ENCODE measurements around the gene CIT. TPM values are rescaled to one million over a fixed set of nuclear protein-coding genes. Genes with fewer than 3 reads are reported as not detected.

The CIT gene
- total and polyA plus RNA-seq, 9 of the 15 experiments (the other 6 are each of a cell fraction or from before 2014, with no cell fraction given): 1.1 to 46.7 (median 21.3) TPM

DNA sequence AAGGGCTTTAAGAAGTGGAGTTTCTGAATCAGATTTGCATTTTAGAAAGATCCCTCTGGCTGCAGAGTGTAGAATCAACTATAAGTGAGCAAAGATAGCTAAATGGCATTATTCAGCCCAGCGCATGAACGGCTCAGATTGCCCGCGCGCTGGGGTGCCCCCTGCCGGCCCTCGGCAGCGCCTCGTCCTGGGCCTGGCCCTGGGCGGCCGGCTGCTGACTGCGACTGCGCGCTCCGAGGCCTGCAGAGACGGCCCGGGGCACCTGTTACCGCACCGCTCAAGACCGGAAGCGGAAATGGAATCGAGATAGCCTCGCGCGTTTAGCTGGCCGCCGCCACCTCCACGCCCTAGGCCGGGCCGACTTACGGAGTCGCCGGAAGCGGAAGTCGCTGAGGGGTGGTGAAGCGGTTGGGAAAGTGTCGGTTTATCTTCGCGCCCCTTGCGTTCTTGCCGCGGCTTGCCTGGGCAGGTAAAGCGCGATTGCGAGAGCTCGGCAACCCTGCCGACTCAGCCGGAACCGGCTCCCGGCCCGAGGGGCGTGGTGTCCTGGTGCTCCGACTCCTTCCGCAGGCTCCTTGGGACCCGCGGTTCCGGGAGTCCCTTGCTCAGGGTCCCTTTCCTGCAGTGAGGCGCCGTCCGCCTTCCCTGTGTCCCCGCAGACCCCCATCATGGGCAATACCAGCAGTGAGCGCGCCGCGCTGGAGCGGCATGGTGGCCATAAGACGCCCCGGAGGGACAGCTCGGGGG is 209.4 kb downstream of the CIT start, which contains the start of gene PRKAB1 (continued):
- TF ChIP-seq, protein P1, sequence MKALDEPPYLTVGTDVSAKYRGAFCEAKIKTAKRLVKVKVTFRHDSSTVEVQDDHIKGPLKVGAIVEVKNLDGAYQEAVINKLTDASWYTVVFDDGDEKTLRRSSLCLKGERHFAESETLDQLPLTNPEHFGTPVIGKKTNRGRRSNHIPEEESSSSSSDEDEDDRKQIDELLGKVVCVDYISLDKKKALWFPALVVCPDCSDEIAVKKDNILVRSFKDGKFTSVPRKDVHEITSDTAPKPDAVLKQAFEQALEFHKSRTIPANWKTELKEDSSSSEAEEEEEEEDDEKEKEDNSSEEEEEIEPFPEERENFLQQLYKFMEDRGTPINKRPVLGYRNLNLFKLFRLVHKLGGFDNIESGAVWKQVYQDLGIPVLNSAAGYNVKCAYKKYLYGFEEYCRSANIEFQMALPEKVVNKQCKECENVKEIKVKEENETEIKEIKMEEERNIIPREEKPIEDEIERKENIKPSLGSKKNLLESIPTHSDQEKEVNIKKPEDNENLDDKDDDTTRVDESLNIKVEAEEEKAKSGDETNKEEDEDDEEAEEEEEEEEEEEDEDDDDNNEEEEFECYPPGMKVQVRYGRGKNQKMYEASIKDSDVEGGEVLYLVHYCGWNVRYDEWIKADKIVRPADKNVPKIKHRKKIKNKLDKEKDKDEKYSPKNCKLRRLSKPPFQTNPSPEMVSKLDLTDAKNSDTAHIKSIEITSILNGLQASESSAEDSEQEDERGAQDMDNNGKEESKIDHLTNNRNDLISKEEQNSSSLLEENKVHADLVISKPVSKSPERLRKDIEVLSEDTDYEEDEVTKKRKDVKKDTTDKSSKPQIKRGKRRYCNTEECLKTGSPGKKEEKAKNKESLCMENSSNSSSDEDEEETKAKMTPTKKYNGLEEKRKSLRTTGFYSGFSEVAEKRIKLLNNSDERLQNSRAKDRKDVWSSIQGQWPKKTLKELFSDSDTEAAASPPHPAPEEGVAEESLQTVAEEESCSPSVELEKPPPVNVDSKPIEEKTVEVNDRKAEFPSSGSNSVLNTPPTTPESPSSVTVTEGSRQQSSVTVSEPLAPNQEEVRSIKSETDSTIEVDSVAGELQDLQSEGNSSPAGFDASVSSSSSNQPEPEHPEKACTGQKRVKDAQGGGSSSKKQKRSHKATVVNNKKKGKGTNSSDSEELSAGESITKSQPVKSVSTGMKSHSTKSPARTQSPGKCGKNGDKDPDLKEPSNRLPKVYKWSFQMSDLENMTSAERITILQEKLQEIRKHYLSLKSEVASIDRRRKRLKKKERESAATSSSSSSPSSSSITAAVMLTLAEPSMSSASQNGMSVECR (CRISPR knock-in tag; IDR thresholded peaks at IDR 0.05): peak; percentile 70
- TF ChIP-seq, protein P2, sequence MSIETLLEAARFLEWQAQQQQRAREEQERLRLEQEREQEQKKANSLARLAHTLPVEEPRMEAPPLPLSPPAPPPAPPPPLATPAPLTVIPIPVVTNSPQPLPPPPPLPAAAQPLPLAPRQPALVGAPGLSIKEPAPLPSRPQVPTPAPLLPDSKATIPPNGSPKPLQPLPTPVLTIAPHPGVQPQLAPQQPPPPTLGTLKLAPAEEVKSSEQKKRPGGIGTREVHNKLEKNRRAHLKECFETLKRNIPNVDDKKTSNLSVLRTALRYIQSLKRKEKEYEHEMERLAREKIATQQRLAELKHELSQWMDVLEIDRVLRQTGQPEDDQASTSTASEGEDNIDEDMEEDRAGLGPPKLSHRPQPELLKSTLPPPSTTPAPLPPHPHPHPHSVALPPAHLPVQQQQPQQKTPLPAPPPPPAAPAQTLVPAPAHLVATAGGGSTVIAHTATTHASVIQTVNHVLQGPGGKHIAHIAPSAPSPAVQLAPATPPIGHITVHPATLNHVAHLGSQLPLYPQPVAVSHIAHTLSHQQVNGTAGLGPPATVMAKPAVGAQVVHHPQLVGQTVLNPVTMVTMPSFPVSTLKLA (conservative IDR thresholded peaks at IDR 0.05): peak; percentile 68 to 91
- TF ChIP-seq, protein P3, sequence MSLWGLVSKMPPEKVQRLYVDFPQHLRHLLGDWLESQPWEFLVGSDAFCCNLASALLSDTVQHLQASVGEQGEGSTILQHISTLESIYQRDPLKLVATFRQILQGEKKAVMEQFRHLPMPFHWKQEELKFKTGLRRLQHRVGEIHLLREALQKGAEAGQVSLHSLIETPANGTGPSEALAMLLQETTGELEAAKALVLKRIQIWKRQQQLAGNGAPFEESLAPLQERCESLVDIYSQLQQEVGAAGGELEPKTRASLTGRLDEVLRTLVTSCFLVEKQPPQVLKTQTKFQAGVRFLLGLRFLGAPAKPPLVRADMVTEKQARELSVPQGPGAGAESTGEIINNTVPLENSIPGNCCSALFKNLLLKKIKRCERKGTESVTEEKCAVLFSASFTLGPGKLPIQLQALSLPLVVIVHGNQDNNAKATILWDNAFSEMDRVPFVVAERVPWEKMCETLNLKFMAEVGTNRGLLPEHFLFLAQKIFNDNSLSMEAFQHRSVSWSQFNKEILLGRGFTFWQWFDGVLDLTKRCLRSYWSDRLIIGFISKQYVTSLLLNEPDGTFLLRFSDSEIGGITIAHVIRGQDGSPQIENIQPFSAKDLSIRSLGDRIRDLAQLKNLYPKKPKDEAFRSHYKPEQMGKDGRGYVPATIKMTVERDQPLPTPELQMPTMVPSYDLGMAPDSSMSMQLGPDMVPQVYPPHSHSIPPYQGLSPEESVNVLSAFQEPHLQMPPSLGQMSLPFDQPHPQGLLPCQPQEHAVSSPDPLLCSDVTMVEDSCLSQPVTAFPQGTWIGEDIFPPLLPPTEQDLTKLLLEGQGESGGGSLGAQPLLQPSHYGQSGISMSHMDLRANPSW (CRISPR knock-in tag; IDR thresholded peaks at IDR 0.05): 0 out of 2 replicates have a peak, but pooled peaks have one; percentile 75
- no peak for TF ChIP-seq BCL6 (CRISPR knock-in tag; IDR thresholded peaks at IDR 0.05)
- TF ChIP-seq, protein P4, sequence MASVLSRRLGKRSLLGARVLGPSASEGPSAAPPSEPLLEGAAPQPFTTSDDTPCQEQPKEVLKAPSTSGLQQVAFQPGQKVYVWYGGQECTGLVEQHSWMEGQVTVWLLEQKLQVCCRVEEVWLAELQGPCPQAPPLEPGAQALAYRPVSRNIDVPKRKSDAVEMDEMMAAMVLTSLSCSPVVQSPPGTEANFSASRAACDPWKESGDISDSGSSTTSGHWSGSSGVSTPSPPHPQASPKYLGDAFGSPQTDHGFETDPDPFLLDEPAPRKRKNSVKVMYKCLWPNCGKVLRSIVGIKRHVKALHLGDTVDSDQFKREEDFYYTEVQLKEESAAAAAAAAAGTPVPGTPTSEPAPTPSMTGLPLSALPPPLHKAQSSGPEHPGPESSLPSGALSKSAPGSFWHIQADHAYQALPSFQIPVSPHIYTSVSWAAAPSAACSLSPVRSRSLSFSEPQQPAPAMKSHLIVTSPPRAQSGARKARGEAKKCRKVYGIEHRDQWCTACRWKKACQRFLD (CRISPR knock-in tag; IDR thresholded peaks at IDR 0.05): peak; percentile 66
- no peak for TF ChIP-seq CBX3 (IDR thresholded peaks at IDR 0.05; ENCODE audit: borderline replicate concordance in 1 of 2, low read length in 2 of 2)
- TF ChIP-seq ELF2 (CRISPR knock-in tag; IDR thresholded peaks at IDR 0.05): peak; percentile 78; the same call in 1 of the 2 replicates
- TF ChIP-seq ZNF551 (CRISPR knock-in tag; IDR thresholded peaks at IDR 0.05): no peak
- TF ChIP-seq, protein P5, sequence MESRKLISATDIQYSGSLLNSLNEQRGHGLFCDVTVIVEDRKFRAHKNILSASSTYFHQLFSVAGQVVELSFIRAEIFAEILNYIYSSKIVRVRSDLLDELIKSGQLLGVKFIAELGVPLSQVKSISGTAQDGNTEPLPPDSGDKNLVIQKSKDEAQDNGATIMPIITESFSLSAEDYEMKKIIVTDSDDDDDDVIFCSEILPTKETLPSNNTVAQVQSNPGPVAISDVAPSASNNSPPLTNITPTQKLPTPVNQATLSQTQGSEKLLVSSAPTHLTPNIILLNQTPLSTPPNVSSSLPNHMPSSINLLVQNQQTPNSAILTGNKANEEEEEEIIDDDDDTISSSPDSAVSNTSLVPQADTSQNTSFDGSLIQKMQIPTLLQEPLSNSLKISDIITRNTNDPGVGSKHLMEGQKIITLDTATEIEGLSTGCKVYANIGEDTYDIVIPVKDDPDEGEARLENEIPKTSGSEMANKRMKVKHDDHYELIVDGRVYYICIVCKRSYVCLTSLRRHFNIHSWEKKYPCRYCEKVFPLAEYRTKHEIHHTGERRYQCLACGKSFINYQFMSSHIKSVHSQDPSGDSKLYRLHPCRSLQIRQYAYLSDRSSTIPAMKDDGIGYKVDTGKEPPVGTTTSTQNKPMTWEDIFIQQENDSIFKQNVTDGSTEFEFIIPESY (CRISPR knock-in tag; IDR thresholded peaks at IDR 0.05): no peak; the same call in 1 of the 2 replicates
- no peak for TF ChIP-seq ZSCAN32 (CRISPR knock-in tag; IDR thresholded peaks at IDR 0.05)
- peak; percentile 6 to 79; a peak in 2 of 4 replicates for TF ChIP-seq RCOR1 (IDR thresholded peaks at IDR 0.05; ENCODE audit: borderline replicate concordance in 1 of 2, low read depth in 2 of 2, low read length in 2 of 2)
- TF ChIP-seq, protein P6, sequence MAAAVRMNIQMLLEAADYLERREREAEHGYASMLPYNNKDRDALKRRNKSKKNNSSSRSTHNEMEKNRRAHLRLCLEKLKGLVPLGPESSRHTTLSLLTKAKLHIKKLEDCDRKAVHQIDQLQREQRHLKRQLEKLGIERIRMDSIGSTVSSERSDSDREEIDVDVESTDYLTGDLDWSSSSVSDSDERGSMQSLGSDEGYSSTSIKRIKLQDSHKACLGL (CRISPR knock-in tag; IDR thresholded peaks at IDR 0.05; ENCODE audit: borderline replicate concordance, poor library complexity, severe bottlenecking): no peak

All from K562 (cell line).